GM21515 (cell line): ENCODE measurements around the gene DLG2.

Source experiments
- ATAC-seq: cut with Tn5 transposase; IDR thresholded peaks from one replicate; pipeline ENCODE4 v1.9.1; 2021; ENCODE audit not compliant: unreplicated experiment

Gene DLG2

GRCh38 chr11:83918476-83918875 lies 1708.7 kb downstream of the DLG2 start:
- no peak for ATAC-seq

- no peak for ATAC-seq
Observed at GRCh38 chr11:83914995-83915394, 1712.1 kb downstream of the DLG2 start.

GRCh38 chr11:83909579-83910534 lies 1717.3 kb downstream of the DLG2 start:
- no peak for ATAC-seq

GRCh38 chr11:83908298-83908856 lies 1718.8 kb downstream of the DLG2 start:
- ATAC-seq: no peak

- no peak for ATAC-seq
Observed at GRCh38 chr11:83895516-83895915, 1731.6 kb downstream of the DLG2 start.

- ATAC-seq: no peak
Observed at GRCh38 chr11:83881428-83881827, 1745.7 kb downstream of the DLG2 start.

GRCh38 chr11:83871054-83871453 lies 1756.1 kb downstream of the DLG2 start:
- ATAC-seq: no peak

GRCh38 chr11:83866655-83867054 lies 1760.5 kb downstream of the DLG2 start:
- ATAC-seq: no peak

- no peak for ATAC-seq
Observed at GRCh38 chr11:83865636-83866461, 1761.3 kb downstream of the DLG2 start.

- no peak for ATAC-seq
Observed at GRCh38 chr11:83864412-83865057, 1762.6 kb downstream of the DLG2 start.

GRCh38 chr11:83863272-83863671 lies 1763.9 kb downstream of the DLG2 start:
- ATAC-seq: no peak

- no peak for ATAC-seq
Observed at GRCh38 chr11:83862691-83863090, 1764.5 kb downstream of the DLG2 start.

GRCh38 chr11:83862033-83862432 lies 1765.1 kb downstream of the DLG2 start:
- no peak for ATAC-seq

- ATAC-seq: no peak
Observed at GRCh38 chr11:83858694-83859093, 1768.5 kb downstream of the DLG2 start.

- ATAC-seq: no peak
Observed at GRCh38 chr11:83855237-83855636, 1771.9 kb downstream of the DLG2 start.

GRCh38 chr11:83852775-83853442 lies 1774.2 kb downstream of the DLG2 start:
- no peak for ATAC-seq

- no peak for ATAC-seq
Observed at GRCh38 chr11:83852012-83852411, 1775.1 kb downstream of the DLG2 start.

GRCh38 chr11:83847467-83848034 lies 1779.6 kb downstream of the DLG2 start:
- no peak for ATAC-seq

GRCh38 chr11:83845797-83846196 lies 1781.3 kb downstream of the DLG2 start:
- ATAC-seq: no peak

- ATAC-seq: no peak
Observed at GRCh38 chr11:83840326-83840725, 1786.8 kb downstream of the DLG2 start.
